Liver (tissue), 9 donors: ENCODE data around the gene TMEM108. TPM values are rescaled to one million over a fixed set of nuclear protein-coding genes. Genes with fewer than 3 reads are reported as not detected.

Experiments
- DNase-seq: peaks from one replicate; pipeline ENCODE4 v3.0.0-alpha.2; 2017; ENCODE audit warnings: low spot score
- H3K27ac ChIP-seq, 2 donors: one replicate each; pipeline ENCODE4 v1.7.0; 2013; ENCODE audit warnings: inconsistent platforms in 2 of 2, low read length in 2 of 2, control low read depth in 1 of 2, low read depth in 1 of 2, mild to moderate bottlenecking in 1 of 2
- H3K27me3 ChIP-seq, 4 donors: one replicate each; pipeline versions ENCODE4 v1.6.1 to v1.7.0; 2013; ENCODE audit warnings: low read length in 3 of 4, inconsistent platforms in 1 of 4, mild to moderate bottlenecking in 1 of 4, moderate library complexity in 1 of 4; ENCODE audit not compliant: control insufficient read depth in 4 of 4, insufficient read depth in 4 of 4
- H3K36me3 ChIP-seq, 4 donors: one replicate each; pipeline versions ENCODE4 v1.6.1 to v1.7.0; 2013; ENCODE audit warnings: low read length in 3 of 4, mild to moderate bottlenecking in 3 of 4, low read depth in 1 of 4, moderate library complexity in 1 of 4; ENCODE audit not compliant: control insufficient read depth in 4 of 4, insufficient read depth in 3 of 4
- H3K4me1 ChIP-seq, 4 donors: one replicate each; pipeline versions ENCODE4 v1.6.1 to v1.7.0; 2013; ENCODE audit warnings: low read length in 3 of 4, mild to moderate bottlenecking in 3 of 4, moderate library complexity in 1 of 4; ENCODE audit not compliant: control insufficient read depth in 4 of 4, insufficient read depth in 4 of 4
- H3K4me3 ChIP-seq, 3 donors: one replicate each; pipeline versions ENCODE4 v1.6.1 to v1.7.0; 2013; ENCODE audit warnings: low read length in 3 of 3, control low read depth in 1 of 3, low read depth in 1 of 3, mild to moderate bottlenecking in 1 of 3
- H3K9ac ChIP-seq, 2 donors: one replicate each; pipeline ENCODE4 v1.7.0; 2013; ENCODE audit warnings: low read length in 2 of 2, mild to moderate bottlenecking in 2 of 2, moderate library complexity in 2 of 2, control low read depth in 1 of 2, low read depth in 1 of 2
- H3K9me3 ChIP-seq, 4 donors: one replicate each; pipeline versions ENCODE4 v1.6.1 to v1.7.0; 2013; ENCODE audit warnings: low read length in 3 of 4; ENCODE audit not compliant: control insufficient read depth in 4 of 4
- EGR1 ChIP-seq, 2 donors: IDR thresholded peaks; 2 replicates each; pipeline ENCODE4 v1.6.1; 2016 to 2018; ENCODE audit warnings: antibody characterized with exemption in 2 of 2, low read depth in 2 of 2
- FOXA1 ChIP-seq: IDR thresholded peaks from 2 replicates; pipeline ENCODE4 v1.6.1; 2016; ENCODE audit warnings: antibody characterized with exemption
- FOXA2 ChIP-seq: IDR thresholded peaks from 2 replicates; pipeline ENCODE4 v1.6.1; 2016; ENCODE audit warnings: antibody characterized with exemption
- GABPA ChIP-seq, 2 donors: IDR thresholded peaks in 1 of 2; conservative IDR thresholded peaks in 1 of 2; 2 replicates each; pipeline ENCODE4 v1.6.1; 2016; ENCODE audit warnings: antibody characterized with exemption in 2 of 2, mild to moderate bottlenecking in 1 of 2, moderate library complexity in 1 of 2
- NR2F2 ChIP-seq: IDR thresholded peaks from 2 replicates; pipeline ENCODE4 v1.6.1; 2016; ENCODE audit warnings: antibody characterized with exemption
- RAD21 ChIP-seq, 2 donors: IDR thresholded peaks; 2 replicates each; pipeline ENCODE4 v1.6.1; 2016; ENCODE audit warnings: antibody characterized with exemption in 2 of 2, mild to moderate bottlenecking in 2 of 2
- SP1 ChIP-seq: IDR thresholded peaks from 2 replicates; pipeline ENCODE4 v1.6.1; 2018; ENCODE audit warnings: antibody characterized with exemption, mild to moderate bottlenecking
- YY1 ChIP-seq: IDR thresholded peaks from 2 replicates; pipeline ENCODE4 v1.6.1; 2016; ENCODE audit warnings: antibody characterized with exemption, mild to moderate bottlenecking
- WGBS: extraction: QIAGEN DNeasy Blood & Tissue Kit; methylation state at CpG from one replicate; pipeline ENCODE4 v1.1.7; 2013; 5-methylcytosine and 5-hydroxymethylcytosine counted together
- polyA plus RNA-seq, 2 donors: library from polyadenylated mRNA; stranded (reverse) in 1 of 2; unstranded in 1 of 2; fragments of 200-250 nt in 1 of 2; fragments of >200 nt in 1 of 2; fragmentation: Nextera tagmentation in 1 of 2; extraction: Ambion mirVana in 1 of 2; gene quantifications; one replicate each; pipeline versions ENCODE4 v1.2.1 to v1.2.3, GENCODE V29; 2013 to 2015
- total RNA-seq, 2 donors: library from RNA; depleted of rRNA; stranded (reverse); fragments of >200 nt; gene quantifications; one replicate each; pipeline ENCODE4 v1.2.3, GENCODE V29; 2014
- TF ChIP-seq, protein P1 (sequence below): IDR thresholded peaks from 2 replicates; pipeline ENCODE4 v1.6.1; 2016; ENCODE audit warnings: antibody characterized with exemption
- TF ChIP-seq, protein P2 (sequence below): fragments of 150-350 bp; IDR thresholded peaks from 2 replicates; pipeline ENCODE4 v1.5.1; 2017; ENCODE audit warnings: improper control_type of control experiment, low read depth, low read length; ENCODE audit not compliant: missing input control
- TF ChIP-seq, protein P3 (sequence below): IDR thresholded peaks from 2 replicates; pipeline ENCODE4 v1.6.1; 2016; ENCODE audit warnings: antibody characterized with exemption
- TF ChIP-seq, protein P4 (sequence below): IDR thresholded peaks from 2 replicates; pipeline ENCODE4 v1.6.1; 2016; ENCODE audit warnings: antibody characterized with exemption
- TF ChIP-seq, protein P5 (sequence below): IDR thresholded peaks from 2 replicates; pipeline ENCODE4 v1.6.1; 2016; ENCODE audit warnings: antibody characterized with exemption, mild to moderate bottlenecking
- donor health status: healthy.
- donor health status: healthy.
- donor health status: healthy.
- donor health status: healthy.
- donor health status: healthy.

The TMEM108 gene
- total and polyA plus RNA-seq, 4 donors = 0.05 to 0.10 TPM; not detected in 2

DNA sequence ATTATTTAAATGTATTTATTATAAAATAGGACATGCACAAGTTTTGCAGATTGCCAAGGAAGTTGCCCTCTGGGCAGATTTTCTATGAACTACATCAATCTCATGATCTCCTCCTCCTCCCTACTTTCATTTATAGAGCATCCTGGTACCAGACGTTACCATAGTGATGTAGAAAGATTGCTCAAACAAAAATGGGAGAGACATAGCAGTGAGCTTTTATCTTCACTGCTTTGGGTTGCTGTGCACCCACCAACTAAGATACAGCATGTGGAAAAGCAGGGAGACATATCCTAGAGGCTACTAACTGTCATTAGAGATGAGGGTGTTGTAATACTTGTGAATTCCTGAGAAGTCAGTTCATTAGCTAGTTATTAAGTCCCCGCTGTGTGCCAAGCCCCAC lies 224.1 kb downstream of the TMEM108 start:
- no peak for DNase-seq
- H3K9ac ChIP-seq = no peak overlapping the region
- H3K9me3 ChIP-seq = no peaks in the 10 kb centered on the region
- no peak for TF ChIP-seq FOXA1
- no peak for TF ChIP-seq FOXA2
- TF ChIP-seq, protein P1, sequence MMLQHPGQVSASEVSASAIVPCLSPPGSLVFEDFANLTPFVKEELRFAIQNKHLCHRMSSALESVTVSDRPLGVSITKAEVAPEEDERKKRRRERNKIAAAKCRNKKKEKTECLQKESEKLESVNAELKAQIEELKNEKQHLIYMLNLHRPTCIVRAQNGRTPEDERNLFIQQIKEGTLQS = no peak
- no peak for TF ChIP-seq YY1
- TF ChIP-seq, protein P2, sequence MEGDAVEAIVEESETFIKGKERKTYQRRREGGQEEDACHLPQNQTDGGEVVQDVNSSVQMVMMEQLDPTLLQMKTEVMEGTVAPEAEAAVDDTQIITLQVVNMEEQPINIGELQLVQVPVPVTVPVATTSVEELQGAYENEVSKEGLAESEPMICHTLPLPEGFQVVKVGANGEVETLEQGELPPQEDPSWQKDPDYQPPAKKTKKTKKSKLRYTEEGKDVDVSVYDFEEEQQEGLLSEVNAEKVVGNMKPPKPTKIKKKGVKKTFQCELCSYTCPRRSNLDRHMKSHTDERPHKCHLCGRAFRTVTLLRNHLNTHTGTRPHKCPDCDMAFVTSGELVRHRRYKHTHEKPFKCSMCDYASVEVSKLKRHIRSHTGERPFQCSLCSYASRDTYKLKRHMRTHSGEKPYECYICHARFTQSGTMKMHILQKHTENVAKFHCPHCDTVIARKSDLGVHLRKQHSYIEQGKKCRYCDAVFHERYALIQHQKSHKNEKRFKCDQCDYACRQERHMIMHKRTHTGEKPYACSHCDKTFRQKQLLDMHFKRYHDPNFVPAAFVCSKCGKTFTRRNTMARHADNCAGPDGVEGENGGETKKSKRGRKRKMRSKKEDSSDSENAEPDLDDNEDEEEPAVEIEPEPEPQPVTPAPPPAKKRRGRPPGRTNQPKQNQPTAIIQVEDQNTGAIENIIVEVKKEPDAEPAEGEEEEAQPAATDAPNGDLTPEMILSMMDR = no peak
- TF ChIP-seq GABPA (IDR thresholded peaks at IDR 0.05 in 1 of 2, conservative IDR thresholded peaks at IDR 0.05 in 1 of 2) = no peak
- no peak for TF ChIP-seq SP1
- no peaks in the 10 kb centered on the region for H3K36me3 ChIP-seq
- H3K4me3 ChIP-seq = no peak overlapping the region
- H3K27ac ChIP-seq = no peak overlapping the region
- H3K4me1 ChIP-seq = no peaks in the 10 kb centered on the region
- H3K27me3 ChIP-seq = peaks cover 0 to 2% (median 0%) of the 10 kb centered on the region in 4 donors
- 70% methylated on average over 2 of the region's 2 CpGs for WGBS

DNA sequence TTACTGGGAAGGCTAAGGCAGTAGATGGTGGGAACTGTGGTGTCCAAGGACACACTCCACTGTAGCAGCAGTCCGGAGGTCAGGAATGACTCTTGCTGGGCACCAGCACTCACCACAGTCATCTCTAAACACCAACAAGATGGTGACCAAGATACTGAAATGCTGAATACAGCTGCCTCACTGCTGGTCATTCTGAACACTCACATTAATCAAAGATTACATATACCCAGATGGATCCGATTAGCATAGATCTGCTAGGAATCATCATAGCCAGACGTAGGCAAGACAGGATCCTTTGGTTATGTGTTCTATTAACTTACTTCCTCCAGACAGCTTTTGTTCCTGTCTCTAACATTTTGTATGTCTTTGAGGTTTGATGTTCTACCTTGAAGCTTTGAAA lies 226.7 kb downstream of the TMEM108 start:
- H3K9me3 ChIP-seq = no peaks in the 10 kb centered on the region
- H3K27me3 ChIP-seq = peaks cover 0 to 2% (median 0%) of the 10 kb centered on the region in 4 donors
- WGBS = 76% methylated on average over 3 of the region's 3 CpGs
- H3K27ac ChIP-seq = no peak overlapping the region
- H3K9ac ChIP-seq = no peak overlapping the region
- H3K4me3 ChIP-seq = no peak overlapping the region
- no peak for DNase-seq
- TF ChIP-seq NR2F2 (no peak), SP1 (no peak), YY1 (no peak), FOXA2 (no peak), RAD21 (IDR thresholded peaks at IDR 0.05) (no peak), EGR1 (IDR thresholded peaks at IDR 0.05; ENCODE audit: low read depth in 2 of 2) (no peak)
- TF ChIP-seq, protein P3, sequence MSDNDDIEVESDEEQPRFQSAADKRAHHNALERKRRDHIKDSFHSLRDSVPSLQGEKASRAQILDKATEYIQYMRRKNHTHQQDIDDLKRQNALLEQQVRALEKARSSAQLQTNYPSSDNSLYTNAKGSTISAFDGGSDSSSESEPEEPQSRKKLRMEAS = no peak
- TF ChIP-seq, protein P2 = no peak
- TF ChIP-seq, protein P4, sequence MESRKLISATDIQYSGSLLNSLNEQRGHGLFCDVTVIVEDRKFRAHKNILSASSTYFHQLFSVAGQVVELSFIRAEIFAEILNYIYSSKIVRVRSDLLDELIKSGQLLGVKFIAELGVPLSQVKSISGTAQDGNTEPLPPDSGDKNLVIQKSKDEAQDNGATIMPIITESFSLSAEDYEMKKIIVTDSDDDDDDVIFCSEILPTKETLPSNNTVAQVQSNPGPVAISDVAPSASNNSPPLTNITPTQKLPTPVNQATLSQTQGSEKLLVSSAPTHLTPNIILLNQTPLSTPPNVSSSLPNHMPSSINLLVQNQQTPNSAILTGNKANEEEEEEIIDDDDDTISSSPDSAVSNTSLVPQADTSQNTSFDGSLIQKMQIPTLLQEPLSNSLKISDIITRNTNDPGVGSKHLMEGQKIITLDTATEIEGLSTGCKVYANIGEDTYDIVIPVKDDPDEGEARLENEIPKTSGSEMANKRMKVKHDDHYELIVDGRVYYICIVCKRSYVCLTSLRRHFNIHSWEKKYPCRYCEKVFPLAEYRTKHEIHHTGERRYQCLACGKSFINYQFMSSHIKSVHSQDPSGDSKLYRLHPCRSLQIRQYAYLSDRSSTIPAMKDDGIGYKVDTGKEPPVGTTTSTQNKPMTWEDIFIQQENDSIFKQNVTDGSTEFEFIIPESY = no peak
- TF ChIP-seq, protein P1 = no peak
- TF ChIP-seq, protein P5, sequence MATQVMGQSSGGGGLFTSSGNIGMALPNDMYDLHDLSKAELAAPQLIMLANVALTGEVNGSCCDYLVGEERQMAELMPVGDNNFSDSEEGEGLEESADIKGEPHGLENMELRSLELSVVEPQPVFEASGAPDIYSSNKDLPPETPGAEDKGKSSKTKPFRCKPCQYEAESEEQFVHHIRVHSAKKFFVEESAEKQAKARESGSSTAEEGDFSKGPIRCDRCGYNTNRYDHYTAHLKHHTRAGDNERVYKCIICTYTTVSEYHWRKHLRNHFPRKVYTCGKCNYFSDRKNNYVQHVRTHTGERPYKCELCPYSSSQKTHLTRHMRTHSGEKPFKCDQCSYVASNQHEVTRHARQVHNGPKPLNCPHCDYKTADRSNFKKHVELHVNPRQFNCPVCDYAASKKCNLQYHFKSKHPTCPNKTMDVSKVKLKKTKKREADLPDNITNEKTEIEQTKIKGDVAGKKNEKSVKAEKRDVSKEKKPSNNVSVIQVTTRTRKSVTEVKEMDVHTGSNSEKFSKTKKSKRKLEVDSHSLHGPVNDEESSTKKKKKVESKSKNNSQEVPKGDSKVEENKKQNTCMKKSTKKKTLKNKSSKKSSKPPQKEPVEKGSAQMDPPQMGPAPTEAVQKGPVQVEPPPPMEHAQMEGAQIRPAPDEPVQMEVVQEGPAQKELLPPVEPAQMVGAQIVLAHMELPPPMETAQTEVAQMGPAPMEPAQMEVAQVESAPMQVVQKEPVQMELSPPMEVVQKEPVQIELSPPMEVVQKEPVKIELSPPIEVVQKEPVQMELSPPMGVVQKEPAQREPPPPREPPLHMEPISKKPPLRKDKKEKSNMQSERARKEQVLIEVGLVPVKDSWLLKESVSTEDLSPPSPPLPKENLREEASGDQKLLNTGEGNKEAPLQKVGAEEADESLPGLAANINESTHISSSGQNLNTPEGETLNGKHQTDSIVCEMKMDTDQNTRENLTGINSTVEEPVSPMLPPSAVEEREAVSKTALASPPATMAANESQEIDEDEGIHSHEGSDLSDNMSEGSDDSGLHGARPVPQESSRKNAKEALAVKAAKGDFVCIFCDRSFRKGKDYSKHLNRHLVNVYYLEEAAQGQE = no peak
- H3K4me1 ChIP-seq = no peaks in the 10 kb centered on the region
- H3K36me3 ChIP-seq = no peaks in the 10 kb centered on the region
